Sigmoid colon (tissue), 7 donors: ENCODE measurements around the gene CPA5. TPM values are rescaled to one million over a fixed set of nuclear protein-coding genes. Genes with fewer than 3 reads are reported as not detected.

ENCODE experiments used
- DNase-seq: peaks from one replicate; pipeline ENCODE4 v3.0.0-alpha.2; 2019
- H3K27ac ChIP-seq, 4 donors: fragments of 200-600 bp; sonication (generic); one replicate each; pipeline ENCODE4 v1.5.1; 2016 to 2019; ENCODE audit warnings: mild to moderate bottlenecking in 1 of 4
- H3K27me3 ChIP-seq, 3 donors: fragments of 200-600 bp; sonication (generic); one replicate each; pipeline ENCODE4 v1.5.1; 2019; ENCODE audit warnings: mild to moderate bottlenecking in 1 of 3
- H3K36me3 ChIP-seq, 4 donors: fragments of 200-600 bp; sonication (generic); one replicate each; pipeline ENCODE4 v1.5.1; 2016 to 2019
- H3K4me1 ChIP-seq, 4 donors: fragments of 200-600 bp; sonication (generic); one replicate each; pipeline ENCODE4 v1.5.1; 2017 to 2019
- H3K4me3 ChIP-seq, 4 donors: fragments of 200-600 bp; sonication (generic); one replicate each; pipeline ENCODE4 v1.5.1; 2017 to 2019; ENCODE audit warnings: mild to moderate bottlenecking in 2 of 4, moderate library complexity in 1 of 4
- H3K9me3 ChIP-seq, 4 donors: fragments of 200-600 bp in 3 of 4; sonication (generic) in 3 of 4; one replicate each; pipeline versions ENCODE4 v1.5.1 to v1.6.1; 2013 to 2019
- CTCF ChIP-seq, 4 experiments: fragments of 450-650 bp in 3 of 4; fragments of 200-600 bp in 1 of 4; IDR thresholded peaks; one replicate each; pipeline ENCODE4 v1.5.1; 2016 to 2019; ENCODE audit warnings: antibody characterized with exemption in 4 of 4, mild to moderate bottlenecking in 3 of 4, moderate library complexity in 2 of 4
- EP300 ChIP-seq, 4 donors: sonication (generic); formaldehyde crosslinking; IDR thresholded peaks; one replicate each; pipeline ENCODE4 v1.6.1; 2017; ENCODE audit warnings: antibody characterized with exemption in 4 of 4
- POLR2A ChIP-seq, 2 donors: fragments of 450-650 bp; IDR thresholded peaks; one replicate each; pipeline ENCODE4 v1.6.1; 2016; ENCODE audit warnings: antibody characterized with exemption in 2 of 2, mild to moderate bottlenecking in 2 of 2, moderate library complexity in 2 of 2
- POLR2AphosphoS5 ChIP-seq, 4 donors: sonication (generic); formaldehyde crosslinking; IDR thresholded peaks; one replicate each; pipeline ENCODE4 v1.6.1; 2017; ENCODE audit warnings: antibody characterized with exemption in 4 of 4
- WGBS, 2 donors: extraction: QIAGEN DNeasy Blood & Tissue Kit; methylation state at CpG; one replicate each; pipeline ENCODE4 v1.1.7; 2013; 5-methylcytosine and 5-hydroxymethylcytosine counted together
- intact Hi-C: fragments of 100-400 bp; cut with DNase I; formaldehyde crosslinking; loops from one replicate; pipeline ENCODE4 v1.15.1; 2023
- polyA plus RNA-seq, 3 donors: library from polyadenylated mRNA; stranded (reverse); fragments of 200-250 nt; gene quantifications; one replicate each; pipeline ENCODE4 v1.2.3, GENCODE V29; 2013
- total RNA-seq, 4 donors: library from RNA; depleted of rRNA; stranded (reverse); fragments of >200 nt; gene quantifications; one replicate each; pipeline ENCODE4 v1.1.0, GENCODE V29; 2016
- donor health status: healthy with polysubstance abuse.
- donor health status: Bipolar disorder and iron deficiency.
- donor health status: healthy.

Gene CPA5
- total and polyA plus RNA-seq, 7 donors: 1.1 TPM; not detected in 6

DNA sequence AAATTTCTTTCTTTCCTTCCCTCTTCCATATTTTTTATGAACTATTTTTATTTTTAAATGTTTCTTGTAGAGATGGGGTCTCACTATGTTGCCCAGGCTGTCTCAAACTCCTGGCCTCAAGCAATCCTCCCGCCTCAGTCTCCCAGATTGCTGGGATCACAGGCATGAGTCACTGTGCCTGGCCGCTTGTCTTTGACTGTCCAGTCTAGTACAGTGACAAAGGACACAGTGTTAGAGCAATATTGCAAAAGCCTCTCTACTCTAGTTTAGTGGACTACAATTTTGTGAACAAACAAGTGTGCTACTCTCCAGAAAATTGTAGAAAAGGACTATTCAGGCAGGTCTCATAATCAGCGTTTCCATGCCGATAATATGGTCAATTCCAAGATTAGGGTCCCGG, 40.6 kb upstream of the CPA5 start:
- H3K4me3 ChIP-seq: no peak overlapping the region
- H3K27me3 ChIP-seq: no peaks in the 10 kb centered on the region
- no peaks in the 10 kb centered on the region for H3K9me3 ChIP-seq
- 93 to 95% methylated on average over 5 of the region's 5 CpGs for WGBS, 2 donors
- intact Hi-C loops: no loop called here
- no peak overlapping the region for H3K27ac ChIP-seq
- DNase-seq: no peak
- TF ChIP-seq CTCF (IDR thresholded peaks at IDR 0.05) (no peak), EP300 (IDR thresholded peaks at IDR 0.05) (no peak), POLR2A (IDR thresholded peaks at IDR 0.05) (no peak)
- H3K4me1 ChIP-seq: no peaks in the 10 kb centered on the region
- H3K36me3 ChIP-seq: no peaks in the 10 kb centered on the region

DNA sequence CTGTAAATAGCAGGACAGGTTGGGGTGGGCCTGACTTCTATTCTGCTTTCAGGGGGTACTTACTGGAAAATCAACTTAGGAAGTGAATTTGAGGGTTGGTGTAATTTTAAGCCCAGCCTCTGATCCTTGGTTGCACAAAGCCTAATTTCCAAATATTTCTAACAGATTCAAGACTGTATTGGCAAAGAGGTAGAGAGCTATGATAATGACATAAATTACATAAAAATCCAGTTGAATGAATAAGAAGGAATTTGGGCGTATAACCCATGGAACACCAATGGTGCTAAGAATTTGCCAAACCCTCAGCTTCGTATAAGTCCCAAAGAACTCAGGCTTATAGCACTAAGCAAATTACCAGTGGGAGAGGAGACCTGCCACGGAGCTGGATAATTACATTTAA, 39.7 kb upstream of the CPA5 start:
- H3K27ac ChIP-seq: no peak overlapping the region
- WGBS, 2 donors: 92 to 95% methylated on average over 3 of the region's 3 CpGs
- H3K4me3 ChIP-seq: no peak overlapping the region
- no peaks in the 10 kb centered on the region for H3K9me3 ChIP-seq
- H3K36me3 ChIP-seq: no peaks in the 10 kb centered on the region
- no peak for DNase-seq
- no peaks in the 10 kb centered on the region for H3K4me1 ChIP-seq
- H3K27me3 ChIP-seq: no peaks in the 10 kb centered on the region
- no peak for TF ChIP-seq EP300 (IDR thresholded peaks at IDR 0.05)
- no peak for TF ChIP-seq POLR2AphosphoS5 (IDR thresholded peaks at IDR 0.05)
- TF ChIP-seq POLR2A (IDR thresholded peaks at IDR 0.05): no peak
- TF ChIP-seq CTCF (IDR thresholded peaks at IDR 0.05): no peak
- intact Hi-C loops: no loop called here

GRCh38 chr7:130305433-130306042, 39.1 kb upstream of the CPA5 start:
- H3K4me1 ChIP-seq: no peaks in the 10 kb centered on the region
- H3K27me3 ChIP-seq: no peaks in the 10 kb centered on the region
- H3K36me3 ChIP-seq: no peaks in the 10 kb centered on the region
- TF ChIP-seq EP300 (IDR thresholded peaks at IDR 0.05) (no peak), POLR2A (IDR thresholded peaks at IDR 0.05) (no peak), CTCF (IDR thresholded peaks at IDR 0.05) (no peak), POLR2AphosphoS5 (IDR thresholded peaks at IDR 0.05) (no peak)
- DNase-seq: no peak
- H3K9me3 ChIP-seq: no peaks in the 10 kb centered on the region
- intact Hi-C loops: no loop called here
- no peak overlapping the region for H3K4me3 ChIP-seq
- H3K27ac ChIP-seq: no peak overlapping the region
- 85% methylated on average over 21 of the region's 21 CpGs for WGBS, 2 donors

GRCh38 chr7:130309986-130310385, 34.6 kb upstream of the CPA5 start:
- Histone ChIP-seq H3K4me1 (no peaks in the 10 kb centered on the region), H3K4me3 (no peak overlapping the region), H3K9me3 (no peaks in the 10 kb centered on the region), H3K27ac (no peak overlapping the region), H3K27me3 (no peaks in the 10 kb centered on the region), H3K36me3 (no peaks in the 10 kb centered on the region)
- 73 to 83% methylated on average over 6 of the region's 6 CpGs for WGBS, 2 donors
- TF ChIP-seq POLR2AphosphoS5 (IDR thresholded peaks at IDR 0.05) (no peak), CTCF (IDR thresholded peaks at IDR 0.05) (no peak), EP300 (IDR thresholded peaks at IDR 0.05) (no peak), POLR2A (IDR thresholded peaks at IDR 0.05) (no peak)
- no peak for DNase-seq
- intact Hi-C loops: no loop called here

DNA sequence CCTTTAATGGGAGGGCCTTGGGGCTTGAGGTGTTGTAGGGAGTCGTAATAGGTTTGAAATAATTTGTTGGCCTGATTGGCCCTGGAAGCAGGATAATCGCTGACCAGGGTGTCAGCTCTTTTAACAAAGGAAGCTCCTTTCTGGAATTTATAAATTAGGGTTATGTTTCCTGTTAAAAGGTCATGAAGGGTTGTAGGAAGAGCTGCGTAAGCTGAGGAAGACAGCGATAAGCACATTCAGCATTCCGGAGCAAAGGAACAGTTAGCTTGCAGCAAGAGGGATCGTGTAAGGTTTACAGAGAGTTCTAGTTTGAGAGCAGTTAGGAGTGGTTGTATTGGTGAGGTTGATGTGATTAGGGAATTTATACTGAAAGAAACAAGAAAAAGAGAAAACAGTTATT, 30.3 kb upstream of the CPA5 start:
- H3K27me3 ChIP-seq: no peaks in the 10 kb centered on the region
- H3K36me3 ChIP-seq: no peaks in the 10 kb centered on the region
- H3K9me3 ChIP-seq: no peaks in the 10 kb centered on the region
- WGBS, 2 donors: 87 to 91% methylated on average over 6 of the region's 6 CpGs
- TF ChIP-seq EP300 (IDR thresholded peaks at IDR 0.05): no peak
- intact Hi-C loops: no loop called here
- H3K4me3 ChIP-seq: no peak overlapping the region
- DNase-seq: no peak
- no peaks in the 10 kb centered on the region for H3K4me1 ChIP-seq
- H3K27ac ChIP-seq: no peak overlapping the region
